Parathyroid adenoma (tissue), 2 donors: Measurements from ENCODE around the gene REEP1.
A peak's percentile ranks its signal among the peaks of the same experiment; 100 is the strongest.

Experiments used
- H2AFZ ChIP-seq: fragments of 300-600 bp; sonication (generic); one replicate; pipeline ENCODE4 v1.7.0; 2017; ENCODE audit warnings: antibody characterized with exemption, mild to moderate bottlenecking
- H3K27ac ChIP-seq: fragments of 300-600 bp; sonication (generic); one replicate; pipeline ENCODE4 v1.7.0; 2017
- H3K27me3 ChIP-seq: fragments of 300-600 bp; sonication (generic); one replicate; pipeline ENCODE4 v1.7.0; 2017; ENCODE audit warnings: low read length; ENCODE audit not compliant: control insufficient read depth, insufficient read depth
- H3K36me3 ChIP-seq: fragments of 300-600 bp; sonication (generic); one replicate; pipeline ENCODE4 v1.7.0; 2017; ENCODE audit warnings: low read length; ENCODE audit not compliant: control insufficient read depth, insufficient read depth
- H3K4me1 ChIP-seq: fragments of 300-600 bp; sonication (generic); one replicate; pipeline ENCODE4 v1.7.0; 2017; ENCODE audit warnings: control low read depth
- H3K4me2 ChIP-seq: fragments of 300-600 bp; sonication (generic); one replicate; pipeline ENCODE4 v1.7.0; 2017; ENCODE audit warnings: low read length
- H3K4me3 ChIP-seq: fragments of 300-600 bp; sonication (generic); one replicate; pipeline ENCODE4 v1.7.0; 2017; ENCODE audit warnings: low read depth, low read length
- H3K79me2 ChIP-seq: fragments of 300-600 bp; sonication (generic); one replicate; pipeline ENCODE4 v1.7.0; 2017; ENCODE audit warnings: control low read depth
- H3K9ac ChIP-seq: fragments of 300-600 bp; sonication (generic); one replicate; pipeline ENCODE4 v1.7.0; 2017; ENCODE audit warnings: mild to moderate bottlenecking
- H3K9me3 ChIP-seq: fragments of 300-600 bp; sonication (generic); one replicate; pipeline ENCODE4 v1.7.0; 2017; ENCODE audit warnings: low read length; ENCODE audit not compliant: control insufficient read depth
- CTCF ChIP-seq: fragments of 300-600 bp; sonication (generic); IDR thresholded peaks from one replicate; pipeline ENCODE4 v1.7.0; 2017; ENCODE audit warnings: antibody characterized with exemption, mild to moderate bottlenecking
- donor health status: primary hyperparathyroidism.

The REEP1 gene

GRCh38 chr2:86341470-86341869 lies 4.0 kb upstream of the REEP1 start:
- Histone ChIP-seq H3K27me3 (no peaks in the 10 kb centered on the region), H3K36me3 (no peaks in the 10 kb centered on the region), H3K4me3 (no peak overlapping the region), H3K9me3 (no peaks in the 10 kb centered on the region), H3K4me1 (peaks cover 3% of the 10 kb centered on the region), H2AFZ (no peak overlapping the region), H3K9ac (no peak overlapping the region), H3K27ac (no peak overlapping the region), H3K79me2 (no peaks in the 10 kb centered on the region), H3K4me2 (no peak overlapping the region)
- no peak for TF ChIP-seq CTCF

- H2AFZ ChIP-seq, result no peak overlapping the region
- H3K27ac ChIP-seq, result no peak overlapping the region
- peaks cover 8% of the 10 kb centered on the region for H3K4me1 ChIP-seq
- no peaks in the 10 kb centered on the region for H3K36me3 ChIP-seq
- no peak overlapping the region for H3K4me2 ChIP-seq
- no peak overlapping the region for H3K4me3 ChIP-seq
- no peaks in the 10 kb centered on the region for H3K79me2 ChIP-seq
- H3K27me3 ChIP-seq, result no peaks in the 10 kb centered on the region
- no peak for TF ChIP-seq CTCF
- no peak overlapping the region for H3K9ac ChIP-seq
- H3K9me3 ChIP-seq, result no peaks in the 10 kb centered on the region
Measured at GRCh38 chr2:86338778-86339295, 1.4 kb upstream of the REEP1 start.

- Histone ChIP-seq H3K27ac (peak overlapping the region; percentile 41), H3K36me3 (no peaks in the 10 kb centered on the region), H3K4me3 (peak overlapping the region; percentile 20), H2AFZ (peak overlapping the region; percentile 87), H3K9ac (peak overlapping the region; percentile 7), H3K9me3 (no peaks in the 10 kb centered on the region), H3K79me2 (no peaks in the 10 kb centered on the region), H3K27me3 (no peaks in the 10 kb centered on the region), H3K4me2 (peak overlapping the region; percentile 71), H3K4me1 (peaks cover 16% of the 10 kb centered on the region)
- TF ChIP-seq CTCF, result no peak
Measured at GRCh38 chr2:86336675-86337243, 667 bp downstream of the REEP1 start.

GRCh38 chr2:86335865-86336674 lies 1.4 kb downstream of the REEP1 start:
- Histone ChIP-seq H3K4me3 (peak overlapping the region; percentile 20), H3K27ac (peak overlapping the region; percentile 41), H3K79me2 (no peaks in the 10 kb centered on the region), H2AFZ (peak overlapping the region; percentile 87), H3K4me2 (peak overlapping the region; percentile 71), H3K9me3 (no peaks in the 10 kb centered on the region), H3K4me1 (peaks cover 16% of the 10 kb centered on the region), H3K9ac (peak overlapping the region; percentile 7), H3K36me3 (no peaks in the 10 kb centered on the region), H3K27me3 (no peaks in the 10 kb centered on the region)
- no peak for TF ChIP-seq CTCF
